ENCODE measurements around the gene LYRM1.
"Not testable (repeated sequence)": the region's sequence is repeated elsewhere in the genome, so short reads cannot be mapped to it uniquely, and the experiment has no call there.

Gene LYRM1

GRCh38 chr16:20940871-20941635, 40.5 kb downstream of the LYRM1 start:
- peak; percentile 30 to 35 for DNase-seq

DNA sequence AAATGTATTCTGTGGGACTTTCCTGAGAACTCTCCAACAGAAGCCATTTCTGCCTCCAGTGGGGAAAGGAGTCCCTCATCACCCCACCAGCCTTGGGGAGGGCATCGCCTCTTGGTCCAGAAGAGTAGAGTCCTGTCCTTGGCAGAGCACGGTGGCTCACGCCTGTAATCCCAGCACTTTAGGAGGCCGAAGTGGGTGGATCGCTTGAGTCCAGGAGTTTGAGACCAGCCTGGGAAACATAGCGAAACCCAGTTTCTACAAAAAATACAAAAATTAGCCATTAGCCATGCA, 41.0 kb downstream of the LYRM1 start:
- DNase-seq, result no peak

GRCh38 chr16:20942256-20942655, 41.7 kb downstream of the LYRM1 start:
- DNase-seq, result no peak

DNA sequence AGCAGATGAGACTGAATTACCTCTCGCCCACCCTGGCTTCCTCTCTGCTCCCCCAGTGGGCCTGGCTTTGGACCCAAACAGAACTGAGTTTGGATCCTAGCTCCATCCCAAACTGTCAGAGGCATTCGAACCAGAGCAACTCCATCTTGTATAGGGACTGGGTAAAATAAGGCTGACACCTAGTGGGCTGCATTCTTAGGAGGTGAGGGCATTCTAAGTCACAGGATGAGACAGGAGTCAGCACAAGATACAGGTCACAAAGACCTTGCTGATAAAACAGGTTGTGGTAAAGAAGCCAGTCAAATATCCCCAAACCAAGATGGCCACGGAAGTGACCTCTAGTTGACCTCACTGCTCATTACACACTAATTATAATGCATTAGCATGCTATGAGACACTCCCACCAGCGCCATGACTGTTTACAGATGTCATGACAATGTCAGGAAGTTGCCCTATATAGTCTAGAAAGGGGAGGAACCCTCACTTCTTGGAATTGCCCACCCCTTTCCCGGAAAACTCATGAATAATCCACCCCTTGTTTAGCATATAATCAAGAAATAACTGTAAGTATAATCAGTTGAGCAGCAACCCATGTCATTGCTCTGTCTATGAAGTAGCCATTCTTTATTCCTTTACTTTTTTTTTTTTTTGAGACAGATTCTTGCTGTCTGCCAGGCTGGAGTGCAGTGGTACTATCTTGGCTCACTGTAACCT, 44.4 kb downstream of the LYRM1 start:
- no peak for DNase-seq

DNA sequence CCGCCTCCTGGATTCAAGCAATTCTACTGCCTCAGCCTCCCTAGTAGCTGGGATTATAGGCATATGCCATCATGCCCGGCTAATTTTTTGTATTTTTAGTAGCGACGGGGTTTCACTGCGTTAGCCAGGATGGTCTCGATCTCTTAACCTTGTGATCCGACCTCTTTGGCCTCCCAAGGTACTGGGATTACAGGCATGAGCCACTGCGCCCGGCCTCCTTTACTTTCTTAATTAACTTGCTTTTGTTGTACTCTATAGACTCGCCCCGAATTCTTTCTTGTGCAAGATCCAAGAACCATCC, 45.0 kb downstream of the LYRM1 start:
- not testable (repeated sequence) for DNase-seq

- no peak for DNase-seq
Measured at GRCh38 chr16:20946015-20946629, 45.6 kb downstream of the LYRM1 start.

GRCh38 chr16:20948444-20948843, 47.9 kb downstream of the LYRM1 start:
- DNase-seq, result no peak

- no peak for DNase-seq
Measured at GRCh38 chr16:20949660-20950059, 49.1 kb downstream of the LYRM1 start.

DNA sequence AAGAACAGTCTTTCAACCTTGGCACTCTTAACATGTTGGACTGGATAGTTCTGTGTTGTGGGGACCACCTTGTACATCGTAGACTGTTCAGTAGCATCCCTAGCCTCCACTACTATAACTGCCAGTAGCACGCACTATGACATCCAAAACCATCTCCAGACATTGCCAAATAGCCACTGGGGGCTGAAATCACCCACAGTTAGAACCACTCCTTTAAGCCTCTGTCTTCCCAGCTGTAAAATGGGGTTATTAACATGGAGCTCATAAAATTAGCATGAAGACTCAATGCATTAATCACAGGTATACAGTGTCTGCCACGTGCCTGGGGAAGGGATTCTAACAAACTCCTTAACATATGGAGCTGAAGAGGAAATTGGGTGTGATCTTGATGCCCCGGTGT, 49.7 kb downstream of the LYRM1 start:
- DNase-seq, result no peak

GRCh38 chr16:20952139-20952920, 51.8 kb downstream of the LYRM1 start:
- DNase-seq, result no peak

GRCh38 chr16:20954574-20954973, 54.0 kb downstream of the LYRM1 start:
- DNase-seq, result no peak

DNA sequence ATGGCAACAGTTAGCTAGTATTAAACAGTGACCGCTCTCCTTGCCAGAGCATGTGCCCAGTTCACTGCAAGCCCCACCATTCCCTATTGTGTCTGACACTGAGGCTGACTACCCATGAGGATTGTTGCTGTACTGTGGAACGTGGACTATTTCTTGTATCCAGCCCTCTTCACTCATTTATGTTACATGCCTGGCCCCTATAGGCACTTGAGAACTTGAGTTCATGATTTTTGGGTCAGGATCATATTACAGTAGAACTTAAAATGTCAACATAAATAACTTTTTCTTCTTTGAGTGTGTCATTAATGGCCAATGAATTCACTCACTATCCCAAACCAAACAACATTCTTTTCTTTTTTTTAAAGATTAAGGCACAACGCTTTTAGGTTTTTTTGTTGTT, 55.7 kb downstream of the LYRM1 start:
- DNase-seq, result no peak

DNA sequence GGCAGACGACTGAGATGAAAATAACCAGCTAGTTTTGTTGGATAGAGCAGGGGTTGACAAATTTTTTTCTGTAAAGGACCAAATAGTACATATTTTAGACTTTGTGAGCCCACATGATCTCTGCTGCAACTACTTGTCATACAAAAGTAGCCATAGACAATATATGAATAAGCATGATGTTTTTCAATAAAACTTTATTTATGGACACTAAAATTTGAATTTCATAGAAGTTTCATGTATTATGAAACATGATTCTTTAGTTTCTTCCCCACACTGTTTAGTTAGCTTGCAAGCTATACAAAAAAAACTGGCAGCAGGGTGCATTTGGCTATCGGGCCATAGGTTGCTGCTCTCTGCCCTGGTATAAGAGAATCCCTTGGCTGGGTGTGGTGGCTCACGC, 56.6 kb downstream of the LYRM1 start:
- no peak for DNase-seq

DNA sequence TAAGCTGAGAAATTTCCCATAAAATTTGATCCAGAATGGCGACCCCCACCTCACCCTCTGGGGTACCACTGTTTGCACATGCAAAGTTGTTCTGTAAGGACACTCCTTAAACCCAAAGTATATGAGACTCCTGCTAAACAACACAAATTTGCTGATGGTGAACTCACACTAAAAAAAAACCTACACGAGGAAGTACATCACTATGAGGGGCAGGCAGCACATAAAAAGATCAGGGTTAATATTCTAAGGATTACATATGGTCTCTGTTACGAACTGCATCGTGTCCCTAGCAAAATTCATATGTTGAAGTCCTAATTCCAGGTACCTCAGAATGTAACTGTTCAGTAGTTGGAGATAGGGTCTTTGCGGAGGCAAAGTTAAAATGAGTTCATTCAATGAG, 60.3 kb downstream of the LYRM1 start:
- DNase-seq, result no peak

DNA sequence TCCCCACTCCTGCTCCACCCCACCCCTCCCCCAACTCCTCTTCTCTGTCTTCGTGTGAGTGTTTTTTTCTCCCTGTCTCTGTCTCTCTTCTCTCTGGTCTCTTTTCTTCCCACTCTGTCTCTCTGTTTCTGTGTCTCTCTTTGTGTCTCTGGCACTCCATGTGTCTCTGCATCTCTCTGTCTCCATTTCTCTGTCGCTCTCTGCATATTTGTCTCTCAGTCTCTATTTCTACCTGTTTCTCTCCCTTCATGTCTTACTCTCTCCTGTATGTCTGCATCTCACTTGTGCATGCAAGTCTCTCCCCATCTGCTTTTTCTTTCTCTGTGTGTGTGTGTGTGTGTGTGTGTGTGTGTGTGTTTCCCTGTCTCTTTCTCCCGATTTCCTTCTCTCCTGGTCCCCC, 68.2 kb downstream of the LYRM1 start:
- DNase-seq, result no peak

DNA sequence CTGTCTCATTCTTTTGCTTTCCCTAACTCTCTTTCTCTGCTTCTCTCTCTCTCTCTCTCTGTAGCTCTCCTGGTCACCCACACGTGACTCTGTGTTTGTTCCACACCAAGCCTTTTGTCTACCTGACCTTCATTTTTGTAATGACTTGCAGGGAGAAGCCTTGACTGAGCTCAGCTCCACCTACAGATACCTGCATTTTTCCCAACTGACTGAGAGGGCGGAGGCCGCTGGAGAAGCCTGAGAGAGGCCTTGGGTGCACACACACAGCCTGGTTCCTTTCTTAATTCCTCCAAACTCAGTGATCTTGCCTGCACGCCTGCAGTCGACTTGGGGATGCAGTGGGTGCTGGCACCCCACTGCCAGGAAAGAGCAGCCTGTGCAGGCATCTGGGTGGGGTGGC, 68.8 kb downstream of the LYRM1 start:
- no peak for DNase-seq

DNA sequence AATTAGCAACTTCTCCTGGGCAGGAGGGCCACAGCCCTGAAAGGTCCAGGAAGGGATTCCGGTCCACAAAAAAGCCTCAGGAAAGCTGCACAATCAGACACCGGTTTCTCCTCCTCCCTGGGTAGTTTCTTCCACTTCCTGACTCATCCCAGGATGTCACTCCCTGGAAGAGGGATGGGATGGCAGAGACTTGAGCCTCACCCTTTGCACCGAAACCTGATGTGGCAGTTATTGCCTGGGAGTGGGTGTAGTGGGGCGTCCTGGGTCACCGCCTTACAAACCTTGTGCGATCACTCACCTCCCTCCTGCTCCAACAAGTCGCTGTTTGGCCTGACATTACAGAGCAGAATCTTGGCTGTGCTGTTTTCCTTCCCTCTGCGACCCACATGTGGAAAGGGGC, 70.8 kb downstream of the LYRM1 start:
- DNase-seq, result no peak

GRCh38 chr16:20973201-20973600, 72.6 kb downstream of the LYRM1 start:
- DNase-seq, result not testable (repeated sequence)
